CD4-positive, alpha-beta T cell (primary cell): ENCODE results near the gene SPNS1. TPM values are rescaled to one million over a fixed set of nuclear protein-coding genes. Genes with fewer than 3 reads are reported as not detected.

ENCODE experiments used
- ATAC-seq: fragments of 200-7000 bp; cut with Tn5 transposase; one replicate; pipeline ENCODE4 v1.10.0; 2022; ENCODE audit warnings: mild to moderate bottlenecking; ENCODE audit not compliant: poor library complexity
- CTCF ChIA-PET: fragments of 350-600 bp; sonication (Branson Sonifier 250); formaldehyde crosslinking; loops from one replicate; lab custom pipeline; 2021; ENCODE audit warnings: antibody characterized with exemption, inconsistent platforms; lab: Charles Lee
- POLR2A ChIA-PET: fragments of 350-600 bp; sonication (Branson Sonifier 250); formaldehyde crosslinking; loops from one replicate; lab custom pipeline; 2021; ENCODE audit warnings: antibody characterized with exemption, inconsistent platforms; lab: Charles Lee
- DNase-seq, 14 experiments: peaks; one replicate each; pipeline ENCODE4 v3.0.0-alpha.2; 2013 to 2020; ENCODE audit warnings: mixed read lengths in 2 of 14
- H3K27ac ChIP-seq, 2 donors: one replicate each; pipeline versions ENCODE4 v1.5.1 to v1.7.0; 2013; ENCODE audit warnings: low read length in 2 of 2, low read depth in 1 of 2, mild to moderate bottlenecking in 1 of 2
- H3K27me3 ChIP-seq, 2 experiments: 1 replicate in 1 of 2; 2 replicates in 1 of 2; pipeline versions ENCODE4 v1.6.1 to v1.7.0; 2013; ENCODE audit warnings: low read length in 2 of 2, control low read depth in 1 of 2, mild to moderate bottlenecking in 1 of 2, moderate library complexity in 1 of 2; ENCODE audit not compliant: insufficient read depth in 2 of 2, control insufficient read depth in 1 of 2
- H3K36me3 ChIP-seq: one replicate; pipeline ENCODE4 v1.6.1; 2013; ENCODE audit warnings: low read length, control low read depth; ENCODE audit not compliant: insufficient read depth
- H3K4me1 ChIP-seq: one replicate; pipeline ENCODE4 v1.6.1; 2013; ENCODE audit warnings: low read length, control low read depth; ENCODE audit not compliant: insufficient read depth
- H3K4me3 ChIP-seq: one replicate; pipeline ENCODE4 v1.5.1; 2013; ENCODE audit warnings: mild to moderate bottlenecking, low read length, moderate library complexity
- H3K9me3 ChIP-seq, 2 experiments: 1 replicate in 1 of 2; 2 replicates in 1 of 2; pipeline versions ENCODE4 v1.6.1 to v1.7.0; 2013; ENCODE audit warnings: low read length in 2 of 2, mild to moderate bottlenecking in 2 of 2, control low read depth in 1 of 2, moderate library complexity in 1 of 2; ENCODE audit not compliant: control insufficient read depth in 1 of 2, insufficient read depth in 1 of 2
- H3K27ac Mint-ChIP-seq: one replicate; pipeline ENCODE4 v1.8.0; 2020; ENCODE audit warnings: mixed read lengths
- H3K27me3 Mint-ChIP-seq: one replicate; pipeline ENCODE4 v1.8.0; 2021; ENCODE audit warnings: mixed read lengths
- H3K36me3 Mint-ChIP-seq: one replicate; pipeline ENCODE4 v1.8.0; 2021; ENCODE audit warnings: low read depth, mixed read lengths
- H3K4me1 Mint-ChIP-seq: one replicate; pipeline ENCODE4 v1.8.0; 2021; ENCODE audit warnings: low read depth, mixed read lengths
- H3K4me3 Mint-ChIP-seq: one replicate; pipeline ENCODE4 v1.8.0; 2020; ENCODE audit warnings: mild to moderate bottlenecking, mixed read lengths
- H3K9me3 Mint-ChIP-seq: one replicate; pipeline ENCODE4 v1.8.0; 2020; ENCODE audit warnings: mixed read lengths
- intact Hi-C, 2 experiments: fragments of 100-400 bp; cut with DNase I in 1 of 2; cut with micrococcal nuclease in 1 of 2; formaldehyde crosslinking; loops; one replicate each; pipeline versions ENCODE4 v1.15.1 to v1.9.0; 2023 to 2025; cut with DNase I, micrococcal nuclease
- total RNA-seq, 174 experiments: library from RNA in 2 of 174; stranded (reverse) in 2 of 174; gene quantifications; one replicate each; pipeline ENCODE4 v1.2.3 and lab custom pipeline; 2021 to 2026
- TF ChIP-seq, protein P1 (sequence below): fragments of 200-600 bp; IDR thresholded peaks from one replicate; pipeline ENCODE4 v1.8.0; 2022; ENCODE audit warnings: antibody characterized with exemption, mild to moderate bottlenecking

SPNS1 gene
- total RNA-seq, 2 experiments from 2014 or later = 24.4 to 28.1 TPM

DNA sequence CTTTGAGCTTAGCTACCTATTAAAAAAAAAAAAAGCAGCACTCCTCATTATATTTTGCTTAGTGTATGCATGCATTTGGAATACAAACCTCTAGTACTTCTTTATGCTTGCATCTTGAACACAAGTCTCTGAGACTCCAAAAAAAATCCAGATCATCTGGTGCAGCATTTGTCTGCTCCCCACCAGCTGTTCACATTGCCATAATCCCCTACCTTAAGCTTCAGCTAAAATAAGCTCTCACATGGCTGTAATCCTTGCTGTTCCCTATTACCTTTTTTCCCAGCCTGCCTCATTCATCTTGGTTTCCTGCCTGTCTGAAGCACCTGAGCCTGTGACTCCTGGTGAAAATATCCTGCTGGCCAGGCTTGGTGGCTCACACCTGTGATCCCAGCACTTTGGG is 31.3 kb upstream of the SPNS1 start:
- POLR2A ChIA-PET = interaction anchor here (1.1 kb wide), 1 partner anchor 97 kb away, joined by 3 read pairs; the partner anchor contains the start of gene TUFM

GRCh38 chr16:28946681-28947080 is 27.9 kb upstream of the SPNS1 start:
- Mint-ChIP-seq H3K9me3 (no peaks in the 10 kb centered on the region), H3K27me3 (no peaks in the 10 kb centered on the region), H3K36me3 (peaks cover 9% of the 10 kb centered on the region), H3K27ac (no peak overlapping the region), H3K4me1 (peaks cover 18% of the 10 kb centered on the region), H3K4me3 (no peak overlapping the region)
- Histone ChIP-seq H3K27me3 (no peaks in the 10 kb centered on the region), H3K4me1 (peaks cover 19% of the 10 kb centered on the region), H3K4me3 (no peak overlapping the region), H3K27ac (no peak overlapping the region), H3K9me3 (no peaks in the 10 kb centered on the region), H3K36me3 (no peaks in the 10 kb centered on the region)
- intact Hi-C loops = no loop called here
- ChIA-PET POLR2A (interaction anchor here (0.8 kb wide), 1 partner anchor 71 kb away, joined by 3 read pairs; no protein-coding TSS in a partner anchor), CTCF (no interaction called here)
- ATAC-seq (no peak), DNase-seq (no peak)
- TF ChIP-seq, protein P1, sequence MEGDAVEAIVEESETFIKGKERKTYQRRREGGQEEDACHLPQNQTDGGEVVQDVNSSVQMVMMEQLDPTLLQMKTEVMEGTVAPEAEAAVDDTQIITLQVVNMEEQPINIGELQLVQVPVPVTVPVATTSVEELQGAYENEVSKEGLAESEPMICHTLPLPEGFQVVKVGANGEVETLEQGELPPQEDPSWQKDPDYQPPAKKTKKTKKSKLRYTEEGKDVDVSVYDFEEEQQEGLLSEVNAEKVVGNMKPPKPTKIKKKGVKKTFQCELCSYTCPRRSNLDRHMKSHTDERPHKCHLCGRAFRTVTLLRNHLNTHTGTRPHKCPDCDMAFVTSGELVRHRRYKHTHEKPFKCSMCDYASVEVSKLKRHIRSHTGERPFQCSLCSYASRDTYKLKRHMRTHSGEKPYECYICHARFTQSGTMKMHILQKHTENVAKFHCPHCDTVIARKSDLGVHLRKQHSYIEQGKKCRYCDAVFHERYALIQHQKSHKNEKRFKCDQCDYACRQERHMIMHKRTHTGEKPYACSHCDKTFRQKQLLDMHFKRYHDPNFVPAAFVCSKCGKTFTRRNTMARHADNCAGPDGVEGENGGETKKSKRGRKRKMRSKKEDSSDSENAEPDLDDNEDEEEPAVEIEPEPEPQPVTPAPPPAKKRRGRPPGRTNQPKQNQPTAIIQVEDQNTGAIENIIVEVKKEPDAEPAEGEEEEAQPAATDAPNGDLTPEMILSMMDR = no peak

More for the DNA sequence above, 31.3 kb upstream of the SPNS1 start:
- Histone ChIP-seq H3K27me3 (no peaks in the 10 kb centered on the region), H3K4me1 (peaks cover 8% of the 10 kb centered on the region), H3K4me3 (no peak overlapping the region), H3K36me3 (no peaks in the 10 kb centered on the region), H3K9me3 (no peaks in the 10 kb centered on the region), H3K27ac (no peak overlapping the region)
- Mint-ChIP-seq H3K4me1 (peaks cover 11% of the 10 kb centered on the region), H3K27me3 (no peaks in the 10 kb centered on the region), H3K4me3 (no peak overlapping the region), H3K36me3 (no peaks in the 10 kb centered on the region), H3K9me3 (no peaks in the 10 kb centered on the region), H3K27ac (no peak overlapping the region)
- CTCF ChIA-PET = interaction anchor here (3.0 kb wide), 1 partner anchor 79 kb away, joined by 15 read pairs; the partner anchor contains the start of gene SH2B1
- DNase-seq (no peak), ATAC-seq (no peak)
- intact Hi-C loops = loop anchor here in 1 of 2 experiments (1.0 kb wide), 1 partner anchor 70 kb away; no protein-coding TSS in a partner anchor
- TF ChIP-seq, protein P1 = no peak

- ChIA-PET CTCF (no interaction called here), POLR2A (interaction anchor here (1.0 to 2.0 kb wide), 14 partner anchors 14 to 128 kb away, joined by 3 to 19 read pairs (median 5); partner anchors contain the start of genes ATXN2L, LAT, RABEP2 and SH2B1)
- Mint-ChIP-seq H3K4me1 (peaks cover 28% of the 10 kb centered on the region), H3K4me3 (peak within 1 kb of the TSS; percentile 96), H3K27me3 (no peaks in the 10 kb centered on the region), H3K27ac (peak within 1 kb of the TSS; percentile 74), H3K36me3 (peaks cover 46% of the 10 kb centered on the region), H3K9me3 (no peaks in the 10 kb centered on the region)
- H3K36me3 ChIP-seq = peaks cover 30% of the 10 kb centered on the region
- TF ChIP-seq, protein P1 = no peak
- ATAC-seq = peak; percentile 95
- H3K9me3 ChIP-seq = no peaks in the 10 kb centered on the region
- intact Hi-C loops = loop anchor here in 1 of 2 experiments (1.0 kb wide), 2 partner anchors 23 to 105 kb away; partner anchors contain the start of genes SPNS1 and TUFM
- no peaks in the 10 kb centered on the region for H3K27me3 ChIP-seq
- H3K4me3 ChIP-seq = peak within 1 kb of the TSS; percentile 77
- H3K27ac ChIP-seq = peak within 1 kb of the TSS; percentile 36 to 63
- H3K4me1 ChIP-seq = peaks cover 31% of the 10 kb centered on the region
- peak; percentile 98 to 100 (median 99) for DNase-seq
Observed at GRCh38 chr16:28950648-28951409, 23.7 kb upstream of the SPNS1 start, which contains the start of gene NFATC2IP. NFATC2IP (plus strand) TSS chr16:28950937; CDS start chr16:28951012, 75 bp downstream.
